Measurements from ENCODE around the gene PAK2. TPM values are rescaled to one million over a fixed set of nuclear protein-coding genes. Genes with fewer than 3 reads are reported as not detected.
"Not testable (repeated sequence)": the region's sequence is repeated elsewhere in the genome, so short reads cannot be mapped to it uniquely, and the experiment has no call there.

PAK2 gene
- total RNA-seq, 2 experiments from 2014 or later = 118 to 119 TPM

- Mint-ChIP-seq H3K27ac (peak overlapping the region; percentile 98), H3K4me1 (peaks cover 31% of the 10 kb centered on the region), H3K4me3 (peak overlapping the region; percentile 99), H3K36me3 (ENCODE audit: low read depth) (peaks cover 47% of the 10 kb centered on the region), H3K9me3 (peaks cover 3% of the 10 kb centered on the region), H3K27me3 (no peaks in the 10 kb centered on the region)
- POLR2A ChIA-PET = interaction anchor here (1.0 to 3.8 kb wide), 13 partner anchors 10 to 213 kb away, joined by 3 to 48 read pairs (median 8); partner anchors contain the start of genes CEP19, FBXO45, NCBP2 and PIGX
- CTCF ChIA-PET = interaction anchor here (0.6 to 2.8 kb wide), 5 partner anchors 56 to 228 kb away, joined by 3 to 9 read pairs (median 7); no protein-coding TSS in a partner anchor
- DNase-seq = no peak
Observed at GRCh38 chr3:196741249-196741889, 1.7 kb downstream of the PAK2 start.

- DNase-seq, H3K9me3 Mint-ChIP-seq, H3K4me3 Mint-ChIP-seq, H3K27ac Mint-ChIP-seq, POLR2A ChIA-PET, H3K27me3 Mint-ChIP-seq: not testable (repeated sequence)
- H3K36me3 Mint-ChIP-seq (ENCODE audit: low read depth) = peaks cover 46% of the 10 kb centered on the region
- CTCF ChIA-PET = interaction anchor here (1.4 kb wide), 1 partner anchor 59 kb away, joined by 4 read pairs; no protein-coding TSS in a partner anchor
- peaks cover 35% of the 10 kb centered on the region for H3K4me1 Mint-ChIP-seq
Observed at GRCh38 chr3:196743569-196743968, 3.9 kb downstream of the PAK2 start.

- Mint-ChIP-seq H3K36me3 (ENCODE audit: low read depth) (peaks cover 70% of the 10 kb centered on the region), H3K27me3 (no peaks in the 10 kb centered on the region), H3K9me3 (peaks cover 3% of the 10 kb centered on the region), H3K27ac (no peak overlapping the region), H3K4me1 (peaks cover 33% of the 10 kb centered on the region), H3K4me3 (no peak overlapping the region)
- no peak for DNase-seq
- POLR2A ChIA-PET = interaction anchor here (0.7 kb wide), 1 partner anchor 9 kb away, joined by 3 read pairs; no protein-coding TSS in a partner anchor
- CTCF ChIA-PET = no interaction called here
Observed at GRCh38 chr3:196749125-196749524, 9.5 kb downstream of the PAK2 start.

- H3K4me1 Mint-ChIP-seq = peaks cover 40% of the 10 kb centered on the region
- peaks cover 87% of the 10 kb centered on the region for H3K36me3 Mint-ChIP-seq (ENCODE audit: low read depth)
- H3K4me3 Mint-ChIP-seq = no peak overlapping the region
- DNase-seq = no peak
- H3K9me3 Mint-ChIP-seq = peaks cover 28% of the 10 kb centered on the region
- H3K27ac Mint-ChIP-seq = no peak overlapping the region
- CTCF ChIA-PET = interaction anchor here (1.4 kb wide), 1 partner anchor 68 kb away, joined by 4 read pairs; no protein-coding TSS in a partner anchor
- POLR2A ChIA-PET = interaction anchor here (2.5 kb wide), 1 partner anchor 13 kb away, joined by 7 read pairs; the partner anchor contains the start of gene PAK2
- H3K27me3 Mint-ChIP-seq = no peaks in the 10 kb centered on the region
Observed at GRCh38 chr3:196753201-196753600, 13.5 kb downstream of the PAK2 start.

- DNase-seq = no peak
- peaks cover 85% of the 10 kb centered on the region for H3K36me3 Mint-ChIP-seq (ENCODE audit: low read depth)
- H3K27me3 Mint-ChIP-seq = no peaks in the 10 kb centered on the region
- peaks cover 30% of the 10 kb centered on the region for H3K9me3 Mint-ChIP-seq
- no peak overlapping the region for H3K27ac Mint-ChIP-seq
- CTCF ChIA-PET = no interaction called here
- no peak overlapping the region for H3K4me3 Mint-ChIP-seq
- POLR2A ChIA-PET = interaction anchor here (2.5 kb wide), 1 partner anchor 14 kb away, joined by 7 read pairs; the partner anchor contains the start of gene PAK2
- peaks cover 35% of the 10 kb centered on the region for H3K4me1 Mint-ChIP-seq
Observed at GRCh38 chr3:196754091-196754981, 14.7 kb downstream of the PAK2 start.

GRCh38 chr3:196756732-196757131, 17.1 kb downstream of the PAK2 start:
- DNase-seq = no peak
- CTCF ChIA-PET = no interaction called here
- H3K4me3 Mint-ChIP-seq = no peak overlapping the region
- H3K27me3 Mint-ChIP-seq = no peaks in the 10 kb centered on the region
- POLR2A ChIA-PET = no interaction called here
- H3K9me3 Mint-ChIP-seq = peaks cover 32% of the 10 kb centered on the region
- no peak overlapping the region for H3K27ac Mint-ChIP-seq
- peaks cover 81% of the 10 kb centered on the region for H3K36me3 Mint-ChIP-seq (ENCODE audit: low read depth)
- H3K4me1 Mint-ChIP-seq = peaks cover 33% of the 10 kb centered on the region

- no peak overlapping the region for H3K27ac Mint-ChIP-seq
- H3K4me3 Mint-ChIP-seq = no peak overlapping the region
- ChIA-PET CTCF (no interaction called here), POLR2A (no interaction called here)
- H3K9me3 Mint-ChIP-seq = peaks cover 32% of the 10 kb centered on the region
- H3K4me1 Mint-ChIP-seq = peaks cover 35% of the 10 kb centered on the region
- no peak for DNase-seq
- H3K27me3 Mint-ChIP-seq = no peaks in the 10 kb centered on the region
- peaks cover 78% of the 10 kb centered on the region for H3K36me3 Mint-ChIP-seq (ENCODE audit: low read depth)
Observed at GRCh38 chr3:196757876-196758739, 18.5 kb downstream of the PAK2 start.

GRCh38 chr3:196763179-196763578, 23.5 kb downstream of the PAK2 start:
- Mint-ChIP-seq H3K27ac (no peak overlapping the region), H3K4me3 (no peak overlapping the region), H3K36me3 (ENCODE audit: low read depth) (peaks cover 52% of the 10 kb centered on the region), H3K27me3 (no peaks in the 10 kb centered on the region), H3K9me3 (peaks cover 7% of the 10 kb centered on the region), H3K4me1 (peaks cover 12% of the 10 kb centered on the region)
- no peak for DNase-seq
- ChIA-PET CTCF (interaction anchor here (0.5 to 0.7 kb wide), 2 partner anchors 144 to 494 kb away, joined by 3 read pairs; no protein-coding TSS in a partner anchor), POLR2A (no interaction called here)

GRCh38 chr3:196765454-196765853, 25.8 kb downstream of the PAK2 start:
- H3K27me3 Mint-ChIP-seq = no peaks in the 10 kb centered on the region
- DNase-seq = no peak
- peaks cover 4% of the 10 kb centered on the region for H3K9me3 Mint-ChIP-seq
- peaks cover 10% of the 10 kb centered on the region for H3K4me1 Mint-ChIP-seq
- ChIA-PET POLR2A (no interaction called here), CTCF (no interaction called here)
- H3K36me3 Mint-ChIP-seq (ENCODE audit: low read depth) = peaks cover 36% of the 10 kb centered on the region
- no peak overlapping the region for H3K27ac Mint-ChIP-seq
- no peak overlapping the region for H3K4me3 Mint-ChIP-seq

GRCh38 chr3:196771067-196771466, 31.4 kb downstream of the PAK2 start:
- peaks cover 45% of the 10 kb centered on the region for H3K36me3 Mint-ChIP-seq (ENCODE audit: low read depth)
- H3K4me1 Mint-ChIP-seq = peaks cover 44% of the 10 kb centered on the region
- no peak overlapping the region for H3K4me3 Mint-ChIP-seq
- ChIA-PET CTCF (interaction anchor here (1.5 kb wide), 1 partner anchor 9 kb away, joined by 3 read pairs; no protein-coding TSS in a partner anchor), POLR2A (no interaction called here)
- H3K9me3 Mint-ChIP-seq = no peaks in the 10 kb centered on the region
- H3K27ac Mint-ChIP-seq = no peak overlapping the region
- no peaks in the 10 kb centered on the region for H3K27me3 Mint-ChIP-seq
- no peak for DNase-seq

GRCh38 chr3:196772102-196772501, 32.4 kb downstream of the PAK2 start:
- Mint-ChIP-seq H3K36me3 (ENCODE audit: low read depth) (peaks cover 48% of the 10 kb centered on the region), H3K9me3 (no peaks in the 10 kb centered on the region), H3K27ac (no peak overlapping the region), H3K27me3 (no peaks in the 10 kb centered on the region), H3K4me3 (no peak overlapping the region), H3K4me1 (peaks cover 44% of the 10 kb centered on the region)
- no peak for DNase-seq
- ChIA-PET CTCF (interaction anchor here (1.5 kb wide), 1 partner anchor 8 kb away, joined by 3 read pairs; no protein-coding TSS in a partner anchor), POLR2A (no interaction called here)

GRCh38 chr3:196772897-196773296, 33.2 kb downstream of the PAK2 start:
- Mint-ChIP-seq H3K27ac (no peak overlapping the region), H3K27me3 (no peaks in the 10 kb centered on the region), H3K4me3 (no peak overlapping the region), H3K36me3 (ENCODE audit: low read depth) (peaks cover 49% of the 10 kb centered on the region), H3K9me3 (no peaks in the 10 kb centered on the region), H3K4me1 (peaks cover 44% of the 10 kb centered on the region)
- ChIA-PET POLR2A (no interaction called here), CTCF (no interaction called here)
- DNase-seq = no peak

Measured in activated CD4-positive, alpha-beta memory T cell treated with anti-CD3 and anti-CD28 coated beads, Interleukin-2, amount 10 ng/mL, durations not matched to agents 7 days and 5 days (primary cell).